H7 (cell line): ENCODE results near the gene RAD9B. TPM values are rescaled to one million over a fixed set of nuclear protein-coding genes. Genes with fewer than 3 reads are reported as not detected.
"Not testable (repeated sequence)": the region's sequence is repeated elsewhere in the genome, so short reads cannot be mapped to it uniquely, and the experiment has no call there.

Source experiments
- DNase-seq: peaks from one replicate; pipeline ENCODE4 v3.0.0; 2012
- H3K27me3 ChIP-seq: 2 replicates; pipeline ENCODE4 v1.6.0; 2011; ENCODE audit warnings: mild to moderate bottlenecking, low read length; ENCODE audit not compliant: control insufficient read depth, insufficient read depth
- H3K36me3 ChIP-seq: replicated peaks from 2 replicates; pipeline ENCODE4 v1.5.1; 2011; ENCODE audit warnings: low read length; ENCODE audit not compliant: control insufficient read depth, insufficient read depth
- H3K4me3 ChIP-seq: 2 replicates; pipeline ENCODE4 v1.5.1; 2011; ENCODE audit warnings: low read depth, mild to moderate bottlenecking, control low read depth, low read length, moderate library complexity; ENCODE audit not compliant: insufficient read depth
- total RNA-seq: library from RNA; depleted of rRNA; stranded (reverse); fragments of >200 nt; shearing (Covaris generic); gene quantifications from 2 replicates; pipeline ENCODE4 v1.2.3, GENCODE V29; 2014

RAD9B gene
- total RNA-seq, 1 experiment from 2014 or later = not detected

DNA sequence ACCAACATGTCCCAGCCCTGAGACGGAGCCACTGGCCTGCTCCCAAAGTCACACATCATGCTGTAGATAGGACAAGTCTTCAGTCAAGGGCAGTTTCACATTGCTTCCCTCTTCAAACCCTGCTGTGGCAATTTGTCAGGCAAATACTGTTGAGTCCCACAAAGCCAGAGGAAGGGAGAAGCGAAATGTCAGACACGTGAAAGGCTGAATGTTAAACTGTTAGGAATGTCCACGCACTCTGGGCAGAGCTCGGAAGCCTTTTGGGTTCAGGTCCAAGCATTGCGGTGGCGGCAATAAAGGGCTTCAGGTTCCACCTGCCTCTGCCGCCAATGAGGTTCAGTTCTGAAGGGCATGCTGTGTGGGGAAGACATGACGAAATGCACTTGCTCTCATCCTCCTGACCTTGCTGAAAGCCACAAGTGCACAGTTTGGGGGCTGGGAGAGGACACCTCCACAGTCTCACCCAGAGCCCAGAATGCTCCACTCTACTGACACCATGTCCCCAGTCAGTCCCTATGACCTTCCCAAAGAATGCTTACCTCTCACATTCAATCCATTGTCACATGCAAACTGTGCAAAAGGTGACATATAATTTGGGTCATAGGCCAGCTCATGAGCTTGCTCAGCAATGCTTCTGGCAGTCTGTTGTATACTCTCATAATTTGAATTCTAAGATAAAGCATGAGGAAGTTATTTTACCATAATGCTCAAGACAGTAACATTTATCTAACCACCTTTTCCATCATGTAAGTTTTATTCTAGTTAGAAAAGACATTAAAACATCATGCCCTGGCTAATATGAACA lies 35.7 kb downstream of the RAD9B start:
- H3K27me3 ChIP-seq = no peaks in the 10 kb centered on the region
- peaks cover 8% of the 10 kb centered on the region for H3K36me3 ChIP-seq
- DNase-seq = no peak
- no peak overlapping the region for H3K4me3 ChIP-seq

DNA sequence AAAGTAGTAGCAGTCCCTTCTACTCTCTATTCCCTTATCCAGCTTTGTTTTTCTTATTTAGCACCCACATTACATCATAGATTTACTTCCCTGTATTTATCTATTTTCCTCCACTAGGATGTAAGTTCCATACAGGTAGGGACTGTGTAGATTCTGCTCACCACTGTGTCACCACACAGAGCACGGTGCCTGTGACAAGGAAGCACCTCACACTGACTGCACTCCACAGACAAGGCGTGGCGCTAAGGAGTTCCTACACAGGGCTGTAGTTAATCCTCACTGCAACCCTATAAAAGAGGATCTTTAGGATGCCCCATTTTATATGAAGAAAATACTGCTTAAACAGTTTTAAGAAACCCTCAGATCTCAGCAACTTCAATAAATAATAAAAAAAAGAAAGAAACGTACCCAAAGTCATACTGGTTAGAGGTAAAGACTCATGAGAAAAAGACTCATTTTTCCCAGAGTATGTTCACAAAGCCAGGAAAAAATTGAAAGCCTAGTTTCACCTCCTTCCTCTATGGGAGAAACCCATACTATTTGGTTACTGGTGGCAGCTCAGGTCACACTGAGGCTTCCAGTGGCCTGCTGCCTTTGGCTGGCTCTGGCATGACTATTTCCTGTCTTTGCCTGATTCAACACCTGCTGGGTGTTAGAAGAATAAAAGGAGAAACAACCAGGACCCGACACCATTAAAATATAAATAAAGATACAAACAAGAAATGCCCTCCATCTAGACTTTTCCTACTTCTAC lies 36.9 kb downstream of the RAD9B start:
- no peak overlapping the region for H3K4me3 ChIP-seq
- H3K36me3 ChIP-seq = peaks cover 11% of the 10 kb centered on the region
- no peak for DNase-seq
- H3K27me3 ChIP-seq = no peaks in the 10 kb centered on the region

DNA sequence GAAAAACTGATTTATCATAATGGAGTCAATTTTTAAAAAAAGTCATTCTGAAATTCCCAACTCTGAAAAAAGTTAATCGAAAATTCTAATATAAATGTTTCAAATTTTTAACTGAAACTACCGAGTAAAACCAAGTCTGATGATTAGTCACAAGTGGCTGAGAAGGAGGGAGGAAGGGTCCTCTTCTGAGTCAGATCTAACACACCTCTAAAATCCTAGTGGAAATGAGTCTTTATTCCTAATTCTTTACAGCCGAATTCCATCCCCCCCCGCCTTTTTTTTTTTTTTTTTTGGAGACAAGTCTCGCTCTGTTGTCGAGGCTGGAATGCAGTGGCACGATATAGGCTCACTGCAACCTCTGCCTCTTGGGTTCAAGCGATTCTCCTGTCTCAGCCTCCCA lies 37.9 kb downstream of the RAD9B start:
- no peaks in the 10 kb centered on the region for H3K27me3 ChIP-seq
- peaks cover 11% of the 10 kb centered on the region for H3K36me3 ChIP-seq
- H3K4me3 ChIP-seq = no peak overlapping the region
- no peak for DNase-seq

DNA sequence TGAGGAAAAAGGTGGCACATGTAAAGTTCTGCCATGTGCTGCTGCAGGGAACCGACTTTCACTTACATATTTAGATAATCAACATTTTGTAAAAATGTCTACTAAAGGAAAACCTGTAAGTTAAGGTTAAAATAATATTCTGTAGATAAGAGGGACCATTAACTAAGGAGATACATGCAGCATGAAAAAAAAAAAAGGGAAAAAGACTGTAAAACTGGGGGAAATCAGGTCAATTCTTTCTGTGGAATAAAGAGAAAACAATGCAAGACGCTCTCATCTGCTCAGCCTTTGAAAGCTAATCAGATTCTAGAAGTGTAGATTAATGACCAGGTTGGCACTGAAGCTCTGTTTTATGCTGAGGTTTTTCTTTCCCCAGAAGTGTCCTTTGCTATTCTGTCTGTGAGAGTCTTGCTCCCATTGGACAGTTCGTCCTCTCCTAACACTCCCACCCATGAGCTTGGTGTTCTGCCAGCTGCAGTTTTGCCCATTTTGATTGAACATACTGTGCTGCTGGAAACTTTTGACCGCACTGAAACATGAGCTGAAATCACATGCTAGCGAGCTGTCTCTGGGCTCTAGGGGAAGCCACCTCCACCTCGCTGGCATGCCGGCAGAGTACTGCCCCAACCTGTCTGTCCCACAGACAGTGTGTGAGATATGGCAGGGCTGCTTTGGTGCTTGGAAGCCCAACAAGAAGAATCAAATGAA lies 41.3 kb downstream of the RAD9B start:
- Histone ChIP-seq H3K27me3 (no peaks in the 10 kb centered on the region), H3K36me3 (peaks cover 6% of the 10 kb centered on the region), H3K4me3 (no peak overlapping the region)
- DNase-seq = no peak

DNA sequence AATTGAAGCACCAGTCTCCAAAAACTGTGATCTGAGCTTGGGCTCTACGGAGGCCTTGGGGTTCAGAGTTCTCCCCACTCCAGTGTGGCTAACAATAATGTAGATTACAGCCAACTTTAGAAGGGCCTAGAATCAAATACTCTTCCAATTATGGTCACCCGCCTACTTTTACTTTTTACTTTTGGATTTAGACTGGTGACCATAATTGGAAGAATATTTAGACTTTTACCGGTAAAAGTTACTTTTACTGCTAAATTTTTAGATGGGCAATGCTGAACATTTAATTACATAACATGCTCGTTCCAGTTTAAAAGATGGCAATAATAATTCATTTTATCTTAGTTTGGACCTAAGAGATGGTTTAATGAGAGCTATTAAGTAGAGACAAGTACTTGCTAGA lies 41.8 kb downstream of the RAD9B start:
- Histone ChIP-seq H3K4me3 (no peak overlapping the region), H3K36me3 (peaks cover 5% of the 10 kb centered on the region), H3K27me3 (no peaks in the 10 kb centered on the region)
- DNase-seq = no peak

DNA sequence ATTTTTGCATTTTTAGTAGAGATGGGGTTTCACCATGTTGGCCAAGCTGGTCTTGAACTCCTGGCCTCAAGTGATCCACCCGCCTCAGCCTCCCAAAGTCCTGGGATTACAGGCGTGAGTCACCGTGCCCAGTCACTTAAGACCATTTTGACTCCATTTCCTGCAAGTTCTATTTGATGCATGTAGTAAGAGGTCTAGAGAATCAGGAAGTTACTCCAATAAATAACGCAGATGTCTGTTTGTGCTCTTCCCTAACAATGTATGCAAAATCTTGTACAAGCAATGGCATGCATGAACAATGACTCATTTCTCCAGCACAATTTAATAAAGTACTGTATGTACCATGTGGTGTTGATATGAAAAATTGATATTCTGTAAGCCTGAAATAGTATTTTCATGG lies 43.1 kb downstream of the RAD9B start:
- not testable (repeated sequence) for H3K4me3 ChIP-seq, DNase-seq, H3K27me3 ChIP-seq, H3K36me3 ChIP-seq

- no peak for DNase-seq
- Histone ChIP-seq H3K27me3 (no peaks in the 10 kb centered on the region), H3K36me3 (peaks cover 5% of the 10 kb centered on the region), H3K4me3 (no peak overlapping the region)
Measured at GRCh38 chr12:110545812-110546211, 43.7 kb downstream of the RAD9B start.

GRCh38 chr12:110546339-110546738 lies 44.2 kb downstream of the RAD9B start:
- DNase-seq = no peak
- H3K36me3 ChIP-seq = peaks cover 5% of the 10 kb centered on the region
- no peak overlapping the region for H3K4me3 ChIP-seq
- H3K27me3 ChIP-seq = no peaks in the 10 kb centered on the region

GRCh38 chr12:110547090-110547489 lies 45.0 kb downstream of the RAD9B start:
- H3K36me3 ChIP-seq = peaks cover 9% of the 10 kb centered on the region
- no peak for DNase-seq
- no peak overlapping the region for H3K4me3 ChIP-seq
- H3K27me3 ChIP-seq = no peaks in the 10 kb centered on the region

DNA sequence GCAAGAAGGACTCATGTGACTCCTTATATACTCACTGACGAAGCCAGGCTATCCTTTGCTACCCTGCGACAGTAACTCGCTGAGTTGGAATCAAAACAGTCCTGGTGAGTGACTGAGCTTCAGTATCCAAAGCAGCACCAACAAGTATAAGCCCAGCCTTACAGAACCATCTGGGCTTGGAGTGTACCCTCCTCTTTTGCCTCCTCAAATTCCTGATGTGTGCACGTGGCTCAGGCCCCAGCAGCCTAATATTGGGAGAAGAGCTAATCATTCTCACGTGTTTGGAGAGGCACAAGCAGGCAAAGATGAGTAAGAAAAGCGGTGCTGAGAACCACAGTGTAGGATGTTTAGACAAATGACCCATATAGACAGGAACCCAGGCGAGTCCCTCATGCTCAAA lies 46.5 kb downstream of the RAD9B start:
- Histone ChIP-seq H3K36me3 (peaks cover 6% of the 10 kb centered on the region; the same call in 1 of the 2 replicates), H3K27me3 (no peaks in the 10 kb centered on the region), H3K4me3 (no peak overlapping the region)
- DNase-seq = no peak

DNA sequence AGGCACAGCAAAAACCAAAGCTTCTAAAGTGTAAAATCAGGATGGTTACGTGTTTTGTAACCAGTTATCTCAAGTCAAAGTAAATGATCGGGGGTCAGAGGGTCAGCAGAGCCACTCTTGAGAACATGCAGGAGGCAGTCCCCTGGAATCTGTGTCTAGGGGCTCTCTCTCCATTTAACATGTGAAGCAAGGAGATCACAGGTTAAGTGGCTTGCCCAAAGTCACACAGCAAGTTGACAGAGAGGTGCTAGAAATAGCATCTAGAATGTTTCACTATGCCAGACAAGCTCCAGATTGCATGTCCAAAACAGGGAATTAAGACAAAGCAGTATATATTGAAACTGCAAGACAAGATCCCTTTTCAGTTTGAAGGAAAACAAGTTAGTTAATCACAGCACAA lies 47.6 kb downstream of the RAD9B start:
- H3K36me3 ChIP-seq = peaks cover 6% of the 10 kb centered on the region; the same call in 1 of the 2 replicates
- no peak for DNase-seq
- no peak overlapping the region for H3K4me3 ChIP-seq
- no peaks in the 10 kb centered on the region for H3K27me3 ChIP-seq

DNA sequence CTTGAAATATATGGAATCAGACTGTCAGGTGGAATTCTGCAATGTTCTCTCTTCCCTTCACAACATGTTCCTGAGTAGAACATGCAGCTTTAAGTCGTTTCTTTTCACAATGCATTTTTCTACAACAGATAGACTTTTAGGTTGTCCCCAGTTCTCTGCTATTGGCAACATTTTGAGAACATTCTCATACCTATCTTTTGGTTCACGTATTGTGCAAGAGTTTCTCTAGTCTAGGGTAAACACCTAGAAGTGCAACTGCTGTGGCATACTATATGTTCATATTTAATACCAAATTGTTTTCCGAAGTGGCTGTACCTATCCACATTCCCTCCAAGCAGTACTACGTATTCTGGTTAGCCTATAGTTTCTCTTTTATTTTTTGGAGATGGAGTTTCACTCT lies 48.9 kb downstream of the RAD9B start:
- Histone ChIP-seq H3K36me3 (peaks cover 4% of the 10 kb centered on the region; the same call in 1 of the 2 replicates), H3K27me3 (no peaks in the 10 kb centered on the region), H3K4me3 (no peak overlapping the region)
- DNase-seq = no peak
